ENCODE data around the gene ATP5PF. TPM values are rescaled to one million over a fixed set of nuclear protein-coding genes. Genes with fewer than 3 reads are reported as not detected.
"Not testable (repeated sequence)": the region's sequence is repeated elsewhere in the genome, so short reads cannot be mapped to it uniquely, and the experiment has no call there.

Gene ATP5PF
- total RNA-seq, 1 donor from 2014 or later = 34.5 TPM

- FAIRE-seq (no peak), DNase-seq (ENCODE audit: low read depth) (no peak)
- H3K4me3 ChIP-seq (ENCODE audit: low read depth, low read length) = no peak overlapping the region
- no peaks in the 10 kb centered on the region for H3K27me3 ChIP-seq (ENCODE audit: control insufficient read depth, insufficient read depth, low read length)
- TF ChIP-seq CTCF (IDR thresholded peaks at IDR 0.05; ENCODE audit: insufficient read depth, low read length, severe bottlenecking) = no peak
- H3K36me3 ChIP-seq (ENCODE audit: control insufficient read depth, insufficient read depth, low read length) = no peaks in the 10 kb centered on the region
Observed at GRCh38 chr21:25710550-25710949, 24.2 kb downstream of the ATP5PF start.

- no peak for FAIRE-seq
- Histone ChIP-seq H3K36me3 (ENCODE audit: control insufficient read depth, insufficient read depth, low read length) (no peaks in the 10 kb centered on the region), H3K27me3 (ENCODE audit: control insufficient read depth, insufficient read depth, low read length) (no peaks in the 10 kb centered on the region), H3K4me3 (ENCODE audit: low read depth, low read length) (no peak overlapping the region)
- no peak for DNase-seq (ENCODE audit: low read depth)
- no peak for TF ChIP-seq CTCF (IDR thresholded peaks at IDR 0.05; ENCODE audit: insufficient read depth, low read length, severe bottlenecking)
Observed at GRCh38 chr21:25709684-25710265, 24.9 kb downstream of the ATP5PF start.

GRCh38 chr21:25708467-25709065 lies 26.1 kb downstream of the ATP5PF start:
- DNase-seq (ENCODE audit: low read depth) (peak; percentile 34), FAIRE-seq (no peak)
- no peak overlapping the region for H3K4me3 ChIP-seq (ENCODE audit: low read depth, low read length)
- peak; percentile 70 for TF ChIP-seq CTCF (IDR thresholded peaks at IDR 0.05; ENCODE audit: insufficient read depth, low read length, severe bottlenecking)
- no peaks in the 10 kb centered on the region for H3K36me3 ChIP-seq (ENCODE audit: control insufficient read depth, insufficient read depth, low read length)
- no peaks in the 10 kb centered on the region for H3K27me3 ChIP-seq (ENCODE audit: control insufficient read depth, insufficient read depth, low read length)

- DNase-seq (ENCODE audit: low read depth) (no peak), FAIRE-seq (no peak)
- H3K27me3 ChIP-seq (ENCODE audit: control insufficient read depth, insufficient read depth, low read length) = no peaks in the 10 kb centered on the region
- TF ChIP-seq CTCF (IDR thresholded peaks at IDR 0.05; ENCODE audit: insufficient read depth, low read length, severe bottlenecking) = no peak
- no peak overlapping the region for H3K4me3 ChIP-seq (ENCODE audit: low read depth, low read length)
- H3K36me3 ChIP-seq (ENCODE audit: control insufficient read depth, insufficient read depth, low read length) = no peaks in the 10 kb centered on the region
Observed at GRCh38 chr21:25701529-25701928, 33.2 kb downstream of the ATP5PF start.

GRCh38 chr21:25700741-25701140 lies 34.0 kb downstream of the ATP5PF start:
- no peaks in the 10 kb centered on the region for H3K36me3 ChIP-seq (ENCODE audit: control insufficient read depth, insufficient read depth, low read length)
- H3K27me3 ChIP-seq (ENCODE audit: control insufficient read depth, insufficient read depth, low read length) = no peaks in the 10 kb centered on the region
- no peak overlapping the region for H3K4me3 ChIP-seq (ENCODE audit: low read depth, low read length)
- FAIRE-seq = no peak
- TF ChIP-seq CTCF (IDR thresholded peaks at IDR 0.05; ENCODE audit: insufficient read depth, low read length, severe bottlenecking) = no peak
- DNase-seq (ENCODE audit: low read depth) = peak; percentile 31

GRCh38 chr21:25695461-25695860 lies 39.2 kb downstream of the ATP5PF start:
- not testable (repeated sequence) for FAIRE-seq; H3K27me3 ChIP-seq (ENCODE audit: control insufficient read depth, insufficient read depth, low read length); H3K36me3 ChIP-seq (ENCODE audit: control insufficient read depth, insufficient read depth, low read length); H3K4me3 ChIP-seq (ENCODE audit: low read depth, low read length); DNase-seq (ENCODE audit: low read depth)
